Muscle of leg (tissue), 11 donors: ENCODE results near the gene ZNF724. TPM values are rescaled to one million over a fixed set of nuclear protein-coding genes. Genes with fewer than 3 reads are reported as not detected.

ENCODE experiments used
- DNase-seq: peaks from one replicate; pipeline ENCODE4 v3.0.0; 2013
- H3K27ac ChIP-seq: one replicate; pipeline ENCODE4 v1.5.1; 2013; ENCODE audit warnings: mild to moderate bottlenecking, low read length, control low read depth
- H3K27me3 ChIP-seq: one replicate; pipeline ENCODE4 v1.6.1; 2013; ENCODE audit warnings: low read length; ENCODE audit not compliant: control insufficient read depth, insufficient read depth
- H3K36me3 ChIP-seq: one replicate; pipeline ENCODE4 v1.6.1; 2013; ENCODE audit warnings: low read length; ENCODE audit not compliant: control insufficient read depth, insufficient read depth
- H3K4me1 ChIP-seq: one replicate; pipeline ENCODE4 v1.6.1; 2013; ENCODE audit warnings: low read length; ENCODE audit not compliant: control insufficient read depth, insufficient read depth
- H3K4me3 ChIP-seq: one replicate; pipeline ENCODE4 v1.5.1; 2013; ENCODE audit warnings: low read length, control low read depth
- H3K9me3 ChIP-seq: replicated peaks from 2 replicates; pipeline ENCODE4 v1.6.1; 2013; ENCODE audit warnings: low read depth, low read length; ENCODE audit not compliant: control insufficient read depth
- WGBS: methylation state at CpG from one replicate; pipeline ENCODE4 v1.1.5; 2013; ENCODE audit warnings: missing lambda C conversion rate; ENCODE audit not compliant: insufficient coverage; 5-methylcytosine and 5-hydroxymethylcytosine counted together
- polyA plus RNA-seq, 8 donors: library from polyadenylated mRNA; unstranded; fragments of 120-200 nt; gene quantifications; one replicate each; pipeline versions ENCODE4 v1.2.1 to v1.2.3, GENCODE V29; 2013; ENCODE audit warnings: inconsistent platforms in 1 of 8, low replicate concordance in 1 of 8; ENCODE audit not compliant: insufficient read length in 8 of 8, insufficient read depth in 1 of 8
- total RNA-seq: library from RNA; stranded (reverse); fragments of 120-200 nt; gene quantifications from one replicate; pipeline ENCODE4 v1.2.4, GENCODE V29; 2013

Gene ZNF724
- total and polyA plus RNA-seq, 9 donors, result 1.1 to 6.6 (median 2.2) TPM

GRCh38 chr19:23273590-23274412 lies 23.6 kb upstream of the ZNF724 start:
- Histone ChIP-seq H3K4me1 (peaks cover 5% of the 10 kb centered on the region), H3K36me3 (peaks cover 5% of the 10 kb centered on the region), H3K9me3 (no peaks in the 10 kb centered on the region), H3K27me3 (no peaks in the 10 kb centered on the region), H3K27ac (peak overlapping the region; percentile 92), H3K4me3 (peak overlapping the region; percentile 90)
- DNase-seq, result peak; percentile 95
- WGBS, result under 1% methylated on average over 40 of the region's 50 CpGs

GRCh38 chr19:23273022-23273589 lies 22.9 kb upstream of the ZNF724 start:
- no peak for DNase-seq

GRCh38 chr19:23263870-23264590 lies 13.8 kb upstream of the ZNF724 start:
- H3K36me3 ChIP-seq, result peaks cover 26% of the 10 kb centered on the region
- no peak for DNase-seq
- H3K4me1 ChIP-seq, result no peaks in the 10 kb centered on the region
- WGBS, result 100% methylated on average over 1 of the region's 2 CpGs
- H3K27ac ChIP-seq, result no peak overlapping the region
- no peak overlapping the region for H3K4me3 ChIP-seq
- no peaks in the 10 kb centered on the region for H3K27me3 ChIP-seq
- no peaks in the 10 kb centered on the region for H3K9me3 ChIP-seq

More at GRCh38 chr19:23273022-23273589, 22.9 kb upstream of the ZNF724 start:
- no peaks in the 10 kb centered on the region for H3K9me3 ChIP-seq
- H3K36me3 ChIP-seq, result peaks cover 5% of the 10 kb centered on the region
- H3K4me3 ChIP-seq, result peak overlapping the region; percentile 90
- no peaks in the 10 kb centered on the region for H3K27me3 ChIP-seq
- WGBS, result 0% methylated on average over 7 of the region's 10 CpGs
- H3K27ac ChIP-seq, result peak overlapping the region; percentile 92
- H3K4me1 ChIP-seq, result peaks cover 5% of the 10 kb centered on the region

GRCh38 chr19:23263396-23263795 lies 13.2 kb upstream of the ZNF724 start:
- Histone ChIP-seq H3K36me3 (peaks cover 32% of the 10 kb centered on the region), H3K9me3 (no peaks in the 10 kb centered on the region), H3K4me3 (no peak overlapping the region), H3K27me3 (no peaks in the 10 kb centered on the region), H3K27ac (no peak overlapping the region), H3K4me1 (no peaks in the 10 kb centered on the region)
- WGBS, result 0% methylated on average over 1 of the region's 2 CpGs
- DNase-seq, result no peak

GRCh38 chr19:23262920-23263319 lies 12.7 kb upstream of the ZNF724 start:
- WGBS, result 100% methylated on average over 2 of the region's 5 CpGs
- Histone ChIP-seq H3K27me3 (no peaks in the 10 kb centered on the region), H3K9me3 (no peaks in the 10 kb centered on the region), H3K4me3 (no peak overlapping the region), H3K27ac (no peak overlapping the region), H3K4me1 (no peaks in the 10 kb centered on the region), H3K36me3 (peaks cover 30% of the 10 kb centered on the region)
- no peak for DNase-seq

GRCh38 chr19:23261496-23262020 lies 11.4 kb upstream of the ZNF724 start:
- DNase-seq, result no peak
- Histone ChIP-seq H3K27me3 (no peaks in the 10 kb centered on the region), H3K36me3 (peaks cover 26% of the 10 kb centered on the region)

GRCh38 chr19:23260956-23261355 lies 10.8 kb upstream of the ZNF724 start:
- Histone ChIP-seq H3K9me3 (no peaks in the 10 kb centered on the region), H3K36me3 (peaks cover 26% of the 10 kb centered on the region), H3K27me3 (no peaks in the 10 kb centered on the region), H3K4me3 (no peak overlapping the region), H3K27ac (no peak overlapping the region), H3K4me1 (no peaks in the 10 kb centered on the region)
- WGBS, result 100% methylated on average over 1 of the region's 5 CpGs
- no peak for DNase-seq

More at GRCh38 chr19:23261496-23262020, 11.4 kb upstream of the ZNF724 start:
- H3K4me1 ChIP-seq, result no peaks in the 10 kb centered on the region
- 94% methylated on average over 2 of the region's 3 CpGs for WGBS
- no peaks in the 10 kb centered on the region for H3K9me3 ChIP-seq
- H3K4me3 ChIP-seq, result no peak overlapping the region
- no peak overlapping the region for H3K27ac ChIP-seq

- peaks cover 26% of the 10 kb centered on the region for H3K36me3 ChIP-seq
- WGBS, result 100% methylated on average over 1 of the region's 2 CpGs
- H3K4me3 ChIP-seq, result no peak overlapping the region
- no peaks in the 10 kb centered on the region for H3K27me3 ChIP-seq
- H3K4me1 ChIP-seq, result no peaks in the 10 kb centered on the region
- H3K9me3 ChIP-seq, result no peaks in the 10 kb centered on the region
- no peak for DNase-seq
- no peak overlapping the region for H3K27ac ChIP-seq
These were observed 9.8 kb upstream of the ZNF724 start for GRCh38 chr19:23259961-23260360.

- peaks cover 22% of the 10 kb centered on the region for H3K36me3 ChIP-seq
- 94% methylated on average over 3 of the region's 4 CpGs for WGBS
- no peaks in the 10 kb centered on the region for H3K4me1 ChIP-seq
- no peak overlapping the region for H3K4me3 ChIP-seq
- no peaks in the 10 kb centered on the region for H3K9me3 ChIP-seq
- DNase-seq, result no peak
- H3K27ac ChIP-seq, result no peak overlapping the region
- H3K27me3 ChIP-seq, result no peaks in the 10 kb centered on the region
These were observed 5.5 kb upstream of the ZNF724 start for GRCh38 chr19:23255700-23256099.
